GM23338 (cell line): Measurements from ENCODE around the gene GALNT1. TPM values are rescaled to one million over a fixed set of nuclear protein-coding genes. Genes with fewer than 3 reads are reported as not detected.
A peak's percentile ranks its signal among the peaks of the same experiment; 100 is the strongest.

Source experiments
- ATAC-seq: fragments of 200-7000 bp; cut with Tn5 transposase; 3 replicates; pipeline ENCODE4 v1.9.1; 2020
- DNase-seq: peaks from one replicate; pipeline ENCODE4 v3.0.0-alpha.2; 2015; ENCODE audit warnings: low spot score
- H2AFZ ChIP-seq: fragments of 200-600 bp; sonication (generic); 2 replicates; pipeline ENCODE4 v1.8.0; 2016; ENCODE audit warnings: antibody characterized with exemption, mild to moderate bottlenecking, moderate library complexity
- H3F3A ChIP-seq: fragments of 200-600 bp; sonication (generic); replicated peaks from 2 replicates; pipeline ENCODE4 v1.8.0; 2017; ENCODE audit warnings: antibody characterized with exemption, mixed run types, low read depth
- H3K27ac ChIP-seq: fragments of 200-600 bp; sonication (generic); 2 replicates; pipeline ENCODE4 v1.6.1; 2016; ENCODE audit warnings: low read depth
- H3K27me3 ChIP-seq: fragments of 200-600 bp; sonication (generic); 2 replicates; pipeline ENCODE4 v1.8.0; 2016; ENCODE audit warnings: mild to moderate bottlenecking, mixed run types, moderate library complexity; ENCODE audit not compliant: insufficient read depth
- H3K36me3 ChIP-seq: fragments of 200-600 bp; sonication (generic); 2 replicates; pipeline ENCODE4 v1.8.0; 2016; ENCODE audit warnings: mild to moderate bottlenecking; ENCODE audit not compliant: insufficient read depth
- H3K4me1 ChIP-seq: fragments of 200-600 bp; sonication (generic); 2 replicates; pipeline ENCODE4 v1.8.0; 2016; ENCODE audit warnings: mild to moderate bottlenecking, moderate library complexity; ENCODE audit not compliant: insufficient read depth
- H3K4me2 ChIP-seq: fragments of 200-600 bp; sonication (generic); 2 replicates; pipeline ENCODE4 v1.7.1; 2017; ENCODE audit warnings: mixed run types
- H3K4me3 ChIP-seq: fragments of 200-600 bp; sonication (generic); 2 replicates; pipeline ENCODE4 v1.6.1; 2016; ENCODE audit warnings: mixed run types
- H3K79me2 ChIP-seq: fragments of 200-600 bp; sonication (generic); replicated peaks from 2 replicates; pipeline ENCODE4 v1.8.0; 2017; ENCODE audit warnings: mild to moderate bottlenecking; ENCODE audit not compliant: insufficient read depth
- H3K9me2 ChIP-seq: fragments of 200-600 bp; sonication (generic); 2 replicates; pipeline ENCODE4 v1.8.0; 2017; ENCODE audit not compliant: insufficient read depth
- H4K20me1 ChIP-seq: fragments of 200-600 bp; sonication (generic); replicated peaks from 2 replicates; pipeline ENCODE4 v1.8.0; 2017; ENCODE audit warnings: mild to moderate bottlenecking; ENCODE audit not compliant: insufficient read depth
- H3K27ac Mint-ChIP-seq: 2 replicates; pipeline ENCODE4 v1.8.0; 2020; ENCODE audit warnings: inconsistent platforms, mild to moderate bottlenecking, moderate library complexity, mixed read lengths
- H3K27me3 Mint-ChIP-seq: 3 replicates; pipeline ENCODE4 v1.8.0; 2022; ENCODE audit warnings: low read depth, mild to moderate bottlenecking, moderate library complexity, mixed read lengths, inconsistent platforms; ENCODE audit not compliant: insufficient read depth, poor library complexity
- H3K36me3 Mint-ChIP-seq: 3 replicates; pipeline ENCODE4 v1.8.0; 2021; ENCODE audit warnings: low read depth, mild to moderate bottlenecking, inconsistent platforms, moderate library complexity, mixed read lengths
- H3K4me1 Mint-ChIP-seq: 3 replicates; pipeline ENCODE4 v1.8.0; 2020; ENCODE audit warnings: mild to moderate bottlenecking, inconsistent platforms, mixed read lengths
- H3K4me3 Mint-ChIP-seq: 3 replicates; pipeline ENCODE4 v1.8.0; 2021; ENCODE audit warnings: moderate library complexity, mild to moderate bottlenecking, inconsistent platforms, mixed read lengths
- H3K9me3 Mint-ChIP-seq: 3 replicates; pipeline ENCODE4 v1.8.0; 2020; ENCODE audit warnings: moderate library complexity, mild to moderate bottlenecking, inconsistent platforms, mixed read lengths
- CREB1 ChIP-seq: fragments of 250-450 bp; sonication (Bioruptor Pico); IDR thresholded peaks from 2 replicates; pipeline ENCODE4 v1.5.0; 2020; ENCODE audit warnings: low read depth, mild to moderate bottlenecking, moderate library complexity
- ETS1 ChIP-seq: IDR thresholded peaks from 2 replicates; pipeline ENCODE4 v1.6.1; 2016; ENCODE audit warnings: antibody characterized with exemption
- EZH2 ChIP-seq: fragments of 200-600 bp; sonication (generic); IDR thresholded peaks from one replicate; pipeline ENCODE4 v1.8.0; 2017; ENCODE audit warnings: antibody characterized with exemption, mild to moderate bottlenecking, low read depth; ENCODE audit not compliant: unreplicated experiment
- EZH2phosphoT487 ChIP-seq: fragments of 200-600 bp; sonication (generic); IDR thresholded peaks from one replicate; pipeline ENCODE4 v1.8.1; 2018; ENCODE audit warnings: antibody characterized with exemption; ENCODE audit not compliant: unreplicated experiment
- JUNB ChIP-seq: IDR thresholded peaks from one replicate; pipeline ENCODE4 v1.6.1; 2016; ENCODE audit warnings: antibody characterized with exemption; ENCODE audit not compliant: unreplicated experiment
- NANOG ChIP-seq: IDR thresholded peaks from 2 replicates; pipeline ENCODE4 v1.6.1; 2016; ENCODE audit warnings: antibody characterized with exemption, borderline replicate concordance
- POLR2AphosphoS5 ChIP-seq: IDR thresholded peaks from 2 replicates; pipeline ENCODE4 v1.6.1; 2016; ENCODE audit warnings: antibody characterized with exemption, low read depth
- REST ChIP-seq: IDR thresholded peaks from one replicate; pipeline ENCODE4 v1.6.1; 2018; ENCODE audit warnings: antibody characterized with exemption; ENCODE audit not compliant: unreplicated experiment
- STAT1 ChIP-seq: IDR thresholded peaks from one replicate; pipeline ENCODE4 v1.6.1; 2016; ENCODE audit warnings: antibody characterized with exemption; ENCODE audit not compliant: unreplicated experiment
- ZNF114 ChIP-seq: fragments of 250-450 bp; sonication (Bioruptor Pico); IDR thresholded peaks from 2 replicates; pipeline ENCODE4 v1.5.0; 2020; ENCODE audit warnings: mild to moderate bottlenecking, moderate library complexity
- ZNF331 ChIP-seq: fragments of 250-450 bp; sonication (Bioruptor Pico); IDR thresholded peaks from 2 replicates; pipeline ENCODE4 v1.5.0; 2020; ENCODE audit warnings: low read depth, mild to moderate bottlenecking, moderate library complexity
- ZNF462 ChIP-seq: fragments of 250-450 bp; sonication (Bioruptor Pico); IDR thresholded peaks from 2 replicates; pipeline ENCODE4 v1.5.0; 2020; ENCODE audit warnings: mild to moderate bottlenecking, moderate library complexity
- polyA plus RNA-seq: library from polyadenylated mRNA; unstranded; fragments of >200 nt; fragmentation: Nextera tagmentation; extraction: Ambion mirVana; gene quantifications from 2 replicates; pipeline ENCODE4 v1.2.1, GENCODE V29; 2016
- total RNA-seq: library from RNA; depleted of rRNA; stranded (reverse); fragments of >200 nt; shearing (Covaris generic); gene quantifications from 2 replicates; pipeline ENCODE4 v1.2.3, GENCODE V29; 2014

GALNT1 gene
- total and polyA plus RNA-seq, 2 experiments from 2014 or later: 37.4 to 60.8 TPM

GRCh38 chr18:35646449-35646848 lies 64.9 kb downstream of the GALNT1 start (continued):
- TF ChIP-seq ETS1: no peak

- Histone ChIP-seq H3K4me2 (no peak overlapping the region), H3K79me2 (peaks cover 21% of the 10 kb centered on the region), H4K20me1 (no peaks in the 10 kb centered on the region), H3K36me3 (no peaks in the 10 kb centered on the region), H3K27me3 (no peaks in the 10 kb centered on the region), H3K27ac (no peak overlapping the region), H2AFZ (no peak overlapping the region), H3F3A (no peaks in the 10 kb centered on the region), H3K9me2 (no peaks in the 10 kb centered on the region), H3K4me1 (peaks cover 5% of the 10 kb centered on the region; the same call in 1 of the 2 replicates), H3K4me3 (no peak overlapping the region)
- DNase-seq (no peak), ATAC-seq (no peak)
- no peak overlapping the region for H3K4me3 Mint-ChIP-seq
- no peaks in the 10 kb centered on the region for H3K27me3 Mint-ChIP-seq
- H3K4me1 Mint-ChIP-seq: peaks cover 19% of the 10 kb centered on the region; the same call in 2 of the 3 replicates
- peaks cover 19% of the 10 kb centered on the region for H3K36me3 Mint-ChIP-seq
- H3K9me3 Mint-ChIP-seq: peaks cover 20% of the 10 kb centered on the region
- H3K27ac Mint-ChIP-seq: peak overlapping the region; percentile 53; the same call in 1 of the 2 replicates
- TF ChIP-seq ETS1 (no peak), STAT1 (no peak), CREB1 (CRISPR knock-in tag) (no peak), EZH2phosphoT487 (no peak), EZH2 (no peak), ZNF462 (CRISPR knock-in tag) (no peak), ZNF114 (CRISPR knock-in tag) (no peak), REST (no peak), JUNB (no peak), ZNF331 (CRISPR knock-in tag) (no peak), NANOG (no peak), POLR2AphosphoS5 (no peak)
These were observed 72.0 kb downstream of the GALNT1 start for GRCh38 chr18:35653392-35654135.
